Panc1 (cell line): ENCODE measurements around the gene MICAL2. TPM values are rescaled to one million over a fixed set of nuclear protein-coding genes. Genes with fewer than 3 reads are reported as not detected.

Source experiments
- ATAC-seq: fragments of 200-7000 bp; cut with Tn5 transposase; 2 replicates; pipeline ENCODE4 v1.9.1; 2020; ENCODE audit warnings: mild to moderate bottlenecking, moderate library complexity
- BruUV-seq: library from RNA; stranded (reverse); fragments of 400-500 nt; replicated peaks from 2 replicates; lab custom pipeline; 2021; lab: Mats Ljungman, UMichigan
- CTCF ChIA-PET: fragments of 300-600 bp; sonication (Branson Sonifier 250); formaldehyde crosslinking; loops from one replicate; lab custom pipeline; 2022; ENCODE audit warnings: antibody characterized with exemption; lab: Charles Lee
- POLR2A ChIA-PET: fragments of 300-600 bp; sonication (Branson Sonifier 250); formaldehyde crosslinking; loops from one replicate; lab custom pipeline; 2022; ENCODE audit warnings: antibody characterized with exemption; lab: Charles Lee
- DNase-seq: peaks from one replicate; pipeline ENCODE4 v3.0.0-alpha.2; 2010; ENCODE audit warnings: low read depth, low spot score
- H3K27ac ChIP-seq: 2 replicates; pipeline ENCODE4 v1.5.1; 2011; ENCODE audit warnings: mild to moderate bottlenecking, low read length, inconsistent platforms
- H3K27me3 ChIP-seq: fragments of 200-500 bp; sonication (Bioruptor generic); 2 replicates; pipeline ENCODE4 v1.6.0; 2014; ENCODE audit warnings: low read length, inconsistent platforms; ENCODE audit not compliant: control insufficient read depth, insufficient read depth
- H3K36me3 ChIP-seq: fragments of 200-500 bp; sonication (Bioruptor generic); 2 replicates; pipeline ENCODE4 v1.5.1; 2014; ENCODE audit warnings: inconsistent platforms, mild to moderate bottlenecking, low read length, moderate library complexity; ENCODE audit not compliant: control insufficient read depth, insufficient read depth
- H3K4me1 ChIP-seq: 2 replicates; pipeline ENCODE4 v1.5.1; 2011; ENCODE audit warnings: inconsistent platforms, mild to moderate bottlenecking, low read length, moderate library complexity; ENCODE audit not compliant: control insufficient read depth, insufficient read depth
- H3K4me3 ChIP-seq, 2 experiments: 2 replicates each; pipeline ENCODE4 v1.5.1; 2011 to 2012; ENCODE audit warnings: low read depth in 2 of 2, low read length in 2 of 2, mild to moderate bottlenecking in 2 of 2, inconsistent platforms in 1 of 2, moderate library complexity in 1 of 2
- H3K9me3 ChIP-seq: fragments of 200-500 bp; sonication (Bioruptor generic); 2 replicates; pipeline ENCODE4 v1.5.1; 2014; ENCODE audit warnings: low read depth, mild to moderate bottlenecking, inconsistent platforms, low read length, moderate library complexity; ENCODE audit not compliant: control insufficient read depth, insufficient read depth
- POLR2AphosphoS5 ChIP-seq: IDR thresholded peaks from 2 replicates; pipeline ENCODE4 v1.6.1; 2012; ENCODE audit warnings: mild to moderate bottlenecking, low read depth, low read length, moderate library complexity
- SIN3A ChIP-seq: IDR thresholded peaks from 2 replicates; pipeline ENCODE4 v1.6.1; 2012; ENCODE audit warnings: low read depth, mild to moderate bottlenecking, low read length, moderate library complexity, borderline replicate concordance; ENCODE audit not compliant: insufficient read depth
- TCF7L2 ChIP-seq: IDR thresholded peaks from 2 replicates; pipeline ENCODE4 v1.6.1; 2011; ENCODE audit warnings: mild to moderate bottlenecking, low read depth, low read length, inconsistent platforms
- in situ Hi-C: cut with HindIII; loops from 2 replicates; pipeline ENCODE4 v1.10.0; 2016; ENCODE audit warnings: low sequenced_read_pairs, low pct_unique_long_range_greater_than_20kb
- intact Hi-C: fragments of 100-400 bp; cut with micrococcal nuclease; formaldehyde crosslinking; loops from one replicate; pipeline ENCODE4 v1.10.0; 2022; ENCODE audit not compliant: unreplicated experiment
- total RNA-seq: library from RNA; stranded (reverse); gene quantifications from one replicate; pipeline ENCODE4 v1.2.1, GENCODE V29; 2021; ENCODE audit not compliant: unreplicated experiment
- TF ChIP-seq, protein P1 (sequence below), 2 experiments: IDR thresholded peaks; 2 replicates each; pipeline ENCODE4 v1.6.1; 2011 to 2012; ENCODE audit warnings: low read depth in 2 of 2, control low read depth in 1 of 2, low read length in 1 of 2, mild to moderate bottlenecking in 1 of 2, moderate library complexity in 1 of 2; ENCODE audit not compliant: insufficient read depth in 1 of 2
- TF ChIP-seq, protein P2 (sequence below): fragments of 450-650 bp; IDR thresholded peaks from 2 replicates; pipeline ENCODE4 v1.5.1; 2017; ENCODE audit warnings: mild to moderate bottlenecking

The MICAL2 gene
- total RNA-seq, 1 experiment from 2014 or later, result 199 TPM

DNA sequence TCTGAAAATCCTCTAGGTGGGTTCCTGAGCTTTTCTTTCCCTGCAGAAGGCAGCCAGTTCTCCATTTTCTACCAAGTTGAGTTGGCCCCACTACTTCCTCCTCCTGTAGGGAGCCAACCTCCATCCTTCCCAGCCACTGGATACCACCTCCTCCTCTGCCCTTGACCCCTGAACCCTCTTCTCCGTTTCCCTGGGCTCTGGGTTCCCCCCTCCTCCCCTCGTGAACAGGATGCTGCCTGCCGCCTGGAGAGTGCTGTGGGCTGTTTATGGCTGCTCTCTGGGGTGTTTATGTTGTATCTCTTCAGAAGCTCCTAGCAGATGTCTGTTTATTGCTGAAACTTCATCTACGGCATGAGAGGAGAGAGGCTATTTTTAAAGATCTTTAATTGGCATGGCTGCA, 8.6 kb downstream of the MICAL2 start:
- no peaks in the 10 kb centered on the region for H3K27me3 ChIP-seq
- TF ChIP-seq, protein P1, sequence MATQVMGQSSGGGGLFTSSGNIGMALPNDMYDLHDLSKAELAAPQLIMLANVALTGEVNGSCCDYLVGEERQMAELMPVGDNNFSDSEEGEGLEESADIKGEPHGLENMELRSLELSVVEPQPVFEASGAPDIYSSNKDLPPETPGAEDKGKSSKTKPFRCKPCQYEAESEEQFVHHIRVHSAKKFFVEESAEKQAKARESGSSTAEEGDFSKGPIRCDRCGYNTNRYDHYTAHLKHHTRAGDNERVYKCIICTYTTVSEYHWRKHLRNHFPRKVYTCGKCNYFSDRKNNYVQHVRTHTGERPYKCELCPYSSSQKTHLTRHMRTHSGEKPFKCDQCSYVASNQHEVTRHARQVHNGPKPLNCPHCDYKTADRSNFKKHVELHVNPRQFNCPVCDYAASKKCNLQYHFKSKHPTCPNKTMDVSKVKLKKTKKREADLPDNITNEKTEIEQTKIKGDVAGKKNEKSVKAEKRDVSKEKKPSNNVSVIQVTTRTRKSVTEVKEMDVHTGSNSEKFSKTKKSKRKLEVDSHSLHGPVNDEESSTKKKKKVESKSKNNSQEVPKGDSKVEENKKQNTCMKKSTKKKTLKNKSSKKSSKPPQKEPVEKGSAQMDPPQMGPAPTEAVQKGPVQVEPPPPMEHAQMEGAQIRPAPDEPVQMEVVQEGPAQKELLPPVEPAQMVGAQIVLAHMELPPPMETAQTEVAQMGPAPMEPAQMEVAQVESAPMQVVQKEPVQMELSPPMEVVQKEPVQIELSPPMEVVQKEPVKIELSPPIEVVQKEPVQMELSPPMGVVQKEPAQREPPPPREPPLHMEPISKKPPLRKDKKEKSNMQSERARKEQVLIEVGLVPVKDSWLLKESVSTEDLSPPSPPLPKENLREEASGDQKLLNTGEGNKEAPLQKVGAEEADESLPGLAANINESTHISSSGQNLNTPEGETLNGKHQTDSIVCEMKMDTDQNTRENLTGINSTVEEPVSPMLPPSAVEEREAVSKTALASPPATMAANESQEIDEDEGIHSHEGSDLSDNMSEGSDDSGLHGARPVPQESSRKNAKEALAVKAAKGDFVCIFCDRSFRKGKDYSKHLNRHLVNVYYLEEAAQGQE (IDR thresholded peaks at IDR 0.05; ENCODE audit: insufficient read depth in 1 of 2, low read depth in 2 of 2, low read length in 1 of 2), result no peak
- no peak for TF ChIP-seq POLR2AphosphoS5
- TF ChIP-seq TCF7L2, result no peak
- TF ChIP-seq, protein P2, sequence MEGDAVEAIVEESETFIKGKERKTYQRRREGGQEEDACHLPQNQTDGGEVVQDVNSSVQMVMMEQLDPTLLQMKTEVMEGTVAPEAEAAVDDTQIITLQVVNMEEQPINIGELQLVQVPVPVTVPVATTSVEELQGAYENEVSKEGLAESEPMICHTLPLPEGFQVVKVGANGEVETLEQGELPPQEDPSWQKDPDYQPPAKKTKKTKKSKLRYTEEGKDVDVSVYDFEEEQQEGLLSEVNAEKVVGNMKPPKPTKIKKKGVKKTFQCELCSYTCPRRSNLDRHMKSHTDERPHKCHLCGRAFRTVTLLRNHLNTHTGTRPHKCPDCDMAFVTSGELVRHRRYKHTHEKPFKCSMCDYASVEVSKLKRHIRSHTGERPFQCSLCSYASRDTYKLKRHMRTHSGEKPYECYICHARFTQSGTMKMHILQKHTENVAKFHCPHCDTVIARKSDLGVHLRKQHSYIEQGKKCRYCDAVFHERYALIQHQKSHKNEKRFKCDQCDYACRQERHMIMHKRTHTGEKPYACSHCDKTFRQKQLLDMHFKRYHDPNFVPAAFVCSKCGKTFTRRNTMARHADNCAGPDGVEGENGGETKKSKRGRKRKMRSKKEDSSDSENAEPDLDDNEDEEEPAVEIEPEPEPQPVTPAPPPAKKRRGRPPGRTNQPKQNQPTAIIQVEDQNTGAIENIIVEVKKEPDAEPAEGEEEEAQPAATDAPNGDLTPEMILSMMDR, result no peak
- TF ChIP-seq SIN3A, result no peak
- peaks cover 33% of the 10 kb centered on the region for H3K4me1 ChIP-seq
- ChIA-PET CTCF (no interaction called here), POLR2A (interaction anchor here (0.6 kb wide), 1 partner anchor 44 kb away, joined by 3 read pairs; no protein-coding TSS in a partner anchor)
- 0 out of 2 replicates have a peak, but pooled peaks cover under 1% of the 10 kb centered on the region for H3K36me3 ChIP-seq
- no peak overlapping the region for H3K4me3 ChIP-seq
- DNase-seq (no peak), ATAC-seq (no peak)
- peak overlapping the region; percentile 37; the same call in 1 of the 2 replicates for H3K27ac ChIP-seq
- in situ Hi-C loops (no loop called here), intact Hi-C loops (no loop called here)
- no TSS peak for BruUV-seq
- no peaks in the 10 kb centered on the region for H3K9me3 ChIP-seq

DNA sequence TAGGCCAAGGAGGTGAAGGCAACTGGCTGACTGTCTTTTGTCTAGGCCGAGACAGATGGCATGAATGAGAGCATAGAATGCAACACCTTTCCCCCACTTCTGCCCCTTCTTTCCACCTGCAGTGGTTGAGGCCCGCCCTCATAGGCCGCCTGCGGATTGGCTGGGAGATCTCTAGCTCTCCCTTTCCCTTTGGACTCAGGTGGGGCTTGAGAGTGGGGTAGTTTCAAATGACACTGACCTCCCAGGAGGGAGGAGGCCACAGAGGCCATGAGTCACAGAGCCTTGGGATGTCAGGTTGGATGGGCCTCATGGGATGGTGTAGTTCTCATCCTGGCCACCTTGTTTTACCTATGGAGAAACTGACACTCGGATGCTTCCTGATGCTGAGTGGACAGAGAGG, 9.1 kb downstream of the MICAL2 start:
- ChIA-PET CTCF (no interaction called here), POLR2A (no interaction called here)
- H3K36me3 ChIP-seq, result no peaks in the 10 kb centered on the region
- in situ Hi-C loops (no loop called here), intact Hi-C loops (no loop called here)
- no peak for ATAC-seq
- DNase-seq, result no peak
- H3K27ac ChIP-seq, result peak overlapping the region; percentile 37; the same call in 1 of the 2 replicates
- H3K4me3 ChIP-seq, result no peak overlapping the region
- no peak for TF ChIP-seq SIN3A
- TF ChIP-seq, protein P2, result no peak
- TF ChIP-seq, protein P1 (IDR thresholded peaks at IDR 0.05; ENCODE audit: insufficient read depth in 1 of 2, low read depth in 2 of 2, low read length in 1 of 2), result no peak
- no peak for TF ChIP-seq TCF7L2
- no peak for TF ChIP-seq POLR2AphosphoS5
- H3K27me3 ChIP-seq, result no peaks in the 10 kb centered on the region
- H3K4me1 ChIP-seq, result peaks cover 34% of the 10 kb centered on the region
- H3K9me3 ChIP-seq, result no peaks in the 10 kb centered on the region
- no TSS peak for BruUV-seq
